Cerebellar cortex (tissue), 1 donor: Measurements from ENCODE around the gene HS6ST3.

Source experiments
- DNase-seq: peaks from one replicate; pipeline ENCODE4 v3.0.0-alpha.2; 2015; ENCODE audit warnings: low spot score

HS6ST3 gene

GRCh38 chr13:96542986-96543385 is 453.1 kb downstream of the HS6ST3 start:
- DNase-seq, result no peak

DNA sequence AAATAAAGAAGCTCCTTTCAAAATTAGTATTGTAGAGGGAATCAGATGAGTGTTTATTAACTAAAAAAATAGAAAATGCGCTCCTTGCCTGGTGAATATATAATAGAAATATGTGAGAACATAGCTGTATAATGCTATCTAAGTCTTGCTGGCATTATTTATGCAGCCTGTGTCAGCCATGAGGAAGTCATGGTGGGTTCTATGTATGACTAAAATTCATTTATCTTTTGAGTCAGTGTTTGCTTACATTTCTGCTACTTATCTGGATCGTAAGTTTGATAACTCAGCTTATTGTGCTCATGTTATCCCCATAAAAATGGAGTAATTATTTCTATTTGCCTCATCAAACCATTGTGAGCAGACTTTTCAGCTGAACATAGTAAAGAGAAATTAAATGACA is 455.1 kb downstream of the HS6ST3 start:
- no peak for DNase-seq

- DNase-seq, result no peak
Observed at GRCh38 chr13:96546463-96546862, 456.6 kb downstream of the HS6ST3 start.

- DNase-seq, result no peak
Observed at GRCh38 chr13:96551546-96551945, 461.6 kb downstream of the HS6ST3 start.

DNA sequence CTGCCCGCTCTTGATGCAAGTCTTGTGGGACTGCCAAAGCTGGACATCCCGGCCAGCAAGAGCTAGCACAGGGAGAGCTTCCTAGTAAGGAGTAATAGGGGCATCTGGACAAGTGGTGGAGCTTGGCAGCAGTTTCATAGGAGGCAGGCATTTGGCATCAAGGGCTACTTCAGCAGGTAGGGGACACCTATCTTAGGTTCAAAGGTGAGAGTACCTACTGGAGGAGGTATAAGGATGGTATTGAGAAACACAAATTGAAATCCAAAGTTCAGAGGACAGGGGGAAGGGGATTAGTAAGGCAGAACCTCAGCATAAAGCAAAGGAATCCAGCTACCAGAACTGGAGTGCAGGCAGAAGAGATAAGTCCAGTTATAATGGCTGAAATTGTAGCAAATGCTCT is 462.7 kb downstream of the HS6ST3 start:
- DNase-seq, result no peak

DNA sequence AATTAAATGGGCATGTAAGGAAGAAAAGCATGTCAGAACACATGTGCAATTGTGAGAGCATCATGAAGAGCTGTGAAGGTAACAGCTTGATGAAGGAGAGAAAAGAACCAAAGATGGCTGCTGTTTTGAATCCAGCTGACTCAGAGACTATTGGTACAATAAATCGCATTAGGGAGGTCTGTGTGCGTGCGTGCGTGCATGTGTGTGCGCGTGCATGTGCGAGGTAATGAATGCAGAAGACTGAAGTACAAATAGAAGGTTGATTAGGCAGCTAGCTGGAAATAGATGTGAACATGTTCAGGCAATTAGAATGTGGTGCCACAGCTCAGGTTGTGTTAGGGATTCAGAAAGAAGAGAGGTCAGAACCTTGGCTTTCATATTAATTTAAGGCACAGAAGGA is 463.9 kb downstream of the HS6ST3 start:
- DNase-seq, result no peak

GRCh38 chr13:96573563-96573962 is 483.7 kb downstream of the HS6ST3 start:
- no peak for DNase-seq

DNA sequence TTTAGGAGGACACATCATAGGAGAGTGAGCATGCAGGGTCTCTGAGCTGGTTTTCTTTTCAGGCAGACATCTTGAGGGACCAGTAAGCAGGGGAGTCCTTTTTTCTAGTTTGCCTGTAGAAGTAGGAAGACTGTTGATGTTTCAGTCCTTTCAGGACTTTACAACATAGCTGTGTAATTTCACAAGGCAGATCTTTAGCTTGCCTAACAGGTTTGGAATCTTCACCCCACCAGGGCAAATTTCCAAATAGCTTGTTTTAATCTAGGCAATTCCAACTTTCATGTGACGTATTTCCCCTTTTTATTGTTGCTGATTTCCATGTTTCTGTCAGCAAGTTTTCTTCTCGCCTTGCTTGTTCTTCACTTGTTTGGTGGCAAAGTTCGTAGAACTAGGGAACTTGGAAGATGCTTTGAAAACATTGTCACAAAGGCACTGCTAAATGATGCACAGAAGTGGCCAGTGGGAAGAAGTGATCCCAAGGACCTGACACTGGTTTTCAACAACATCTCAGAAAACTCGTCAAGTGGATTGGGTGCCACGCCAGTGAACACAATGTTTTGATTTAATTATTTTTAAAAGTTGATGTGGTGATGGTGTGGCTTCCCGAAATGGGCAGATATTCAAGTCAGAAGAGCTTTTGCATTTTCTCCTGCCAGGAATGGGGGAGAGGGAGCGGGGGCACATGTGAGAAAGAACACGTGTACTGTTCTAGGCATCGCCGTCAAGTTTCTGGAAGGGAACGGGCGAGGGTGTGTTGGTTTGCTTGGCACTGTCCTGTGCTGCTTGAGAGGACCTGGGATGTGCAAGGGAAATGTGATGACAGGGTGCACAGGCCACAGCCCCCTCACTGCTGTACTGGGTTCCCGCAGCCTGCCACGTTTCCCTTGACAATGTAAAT is 485.8 kb downstream of the HS6ST3 start:
- no peak for DNase-seq

DNA sequence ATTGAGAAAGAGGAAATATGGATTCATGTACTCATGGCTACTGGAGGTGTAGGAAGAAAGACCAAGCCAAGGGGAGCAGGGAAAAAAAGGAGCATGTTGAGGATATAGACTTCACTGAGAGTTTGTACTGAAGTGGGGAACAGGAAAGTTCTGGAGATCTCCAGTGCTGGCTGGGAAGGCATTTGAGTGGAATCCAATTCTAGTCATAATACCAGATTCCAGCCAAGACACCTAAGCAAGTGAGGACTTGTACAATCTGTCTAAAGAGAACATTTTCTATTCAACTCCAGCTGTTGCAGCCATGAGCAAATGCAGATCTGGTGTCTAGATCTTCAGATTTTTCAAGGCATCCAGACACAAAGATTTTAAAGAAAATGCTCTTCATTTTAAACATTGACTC is 491.8 kb downstream of the HS6ST3 start:
- no peak for DNase-seq

GRCh38 chr13:96615252-96615651 is 525.3 kb downstream of the HS6ST3 start:
- DNase-seq, result no peak

DNA sequence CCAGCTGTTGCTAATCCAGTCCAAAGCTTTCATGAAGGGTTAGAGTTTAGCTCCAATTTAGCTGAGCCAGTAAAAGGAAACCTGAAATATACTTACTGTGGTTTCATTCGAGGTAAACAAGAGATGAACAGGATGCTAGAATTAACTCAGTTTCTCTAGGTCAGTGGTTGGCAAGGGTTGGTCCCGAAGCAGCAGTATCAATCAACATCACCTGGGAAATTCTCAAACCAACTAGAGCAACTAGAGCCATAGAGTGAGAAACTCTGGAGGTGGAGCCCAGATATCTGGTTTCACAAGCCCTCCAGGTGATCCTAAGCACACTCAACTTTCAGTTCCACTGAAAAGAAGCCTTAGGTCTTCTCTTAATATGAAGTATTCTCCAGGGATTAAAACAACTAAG is 527.6 kb downstream of the HS6ST3 start:
- DNase-seq, result no peak

DNA sequence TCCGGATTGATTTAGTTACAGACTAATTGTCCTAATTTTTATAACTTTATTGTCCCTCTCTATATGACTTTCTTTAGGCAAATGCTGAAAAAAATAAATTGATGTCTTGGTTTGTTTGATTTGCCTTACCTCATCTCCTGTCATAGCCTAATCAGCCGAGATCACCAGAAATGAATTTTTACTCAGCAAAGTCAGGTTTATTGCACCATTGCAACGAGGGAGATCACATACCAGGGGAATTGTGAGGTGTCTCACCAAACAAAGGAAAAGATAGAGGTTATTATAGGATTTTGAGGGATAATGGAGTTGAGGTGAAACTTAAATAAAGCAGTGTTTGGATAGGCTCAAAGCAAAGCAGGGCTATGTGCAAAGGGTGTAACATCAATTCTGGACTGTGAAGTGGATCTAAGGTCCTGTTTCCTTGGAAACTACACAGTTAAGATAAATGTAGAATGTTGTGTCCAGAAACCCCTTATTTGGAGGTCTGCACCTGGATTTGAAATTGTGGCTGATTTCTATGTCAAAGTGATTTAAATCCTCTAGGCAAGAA is 531.8 kb downstream of the HS6ST3 start:
- DNase-seq, result no peak

GRCh38 chr13:96629331-96629730 is 539.4 kb downstream of the HS6ST3 start:
- no peak for DNase-seq

- no peak for DNase-seq
Observed at GRCh38 chr13:96632536-96633320, 542.8 kb downstream of the HS6ST3 start.

GRCh38 chr13:96636001-96636709 is 546.2 kb downstream of the HS6ST3 start:
- DNase-seq, result no peak

- no peak for DNase-seq
Observed at GRCh38 chr13:96637039-96637438, 547.1 kb downstream of the HS6ST3 start.

- no peak for DNase-seq
Observed at GRCh38 chr13:96646101-96646500, 556.2 kb downstream of the HS6ST3 start.

DNA sequence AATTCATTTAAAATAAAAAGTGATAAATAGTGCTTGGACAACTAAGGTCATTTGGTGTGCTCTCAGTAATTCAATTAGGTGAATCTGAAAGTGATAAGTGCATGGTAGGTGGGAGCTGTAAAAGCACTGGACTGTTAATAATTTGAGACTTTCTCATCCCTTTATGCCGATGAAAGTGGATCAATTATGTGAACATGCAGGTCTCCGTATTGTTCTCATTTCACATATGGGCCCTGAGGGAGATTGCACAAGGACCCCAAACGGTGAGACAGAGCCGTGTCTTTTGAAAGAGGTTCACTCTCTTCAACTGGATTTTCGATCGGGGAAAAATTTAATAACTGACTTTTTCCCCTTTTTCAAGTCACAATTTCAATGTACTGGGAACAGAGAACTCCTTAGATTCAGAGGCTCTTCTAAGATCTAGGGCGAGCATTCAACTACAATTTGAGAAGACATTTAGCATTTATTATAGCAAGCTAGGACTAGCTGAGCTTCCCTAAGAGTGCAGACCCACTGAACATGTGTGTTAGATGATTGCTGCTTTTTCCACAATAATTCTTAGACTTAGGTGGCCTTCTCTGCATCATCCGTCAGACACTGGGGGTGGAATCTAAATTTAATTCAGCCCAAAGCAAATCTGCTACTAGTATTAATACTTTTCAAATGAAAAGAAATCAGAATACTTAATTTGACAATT is 556.8 kb downstream of the HS6ST3 start:
- no peak for DNase-seq

DNA sequence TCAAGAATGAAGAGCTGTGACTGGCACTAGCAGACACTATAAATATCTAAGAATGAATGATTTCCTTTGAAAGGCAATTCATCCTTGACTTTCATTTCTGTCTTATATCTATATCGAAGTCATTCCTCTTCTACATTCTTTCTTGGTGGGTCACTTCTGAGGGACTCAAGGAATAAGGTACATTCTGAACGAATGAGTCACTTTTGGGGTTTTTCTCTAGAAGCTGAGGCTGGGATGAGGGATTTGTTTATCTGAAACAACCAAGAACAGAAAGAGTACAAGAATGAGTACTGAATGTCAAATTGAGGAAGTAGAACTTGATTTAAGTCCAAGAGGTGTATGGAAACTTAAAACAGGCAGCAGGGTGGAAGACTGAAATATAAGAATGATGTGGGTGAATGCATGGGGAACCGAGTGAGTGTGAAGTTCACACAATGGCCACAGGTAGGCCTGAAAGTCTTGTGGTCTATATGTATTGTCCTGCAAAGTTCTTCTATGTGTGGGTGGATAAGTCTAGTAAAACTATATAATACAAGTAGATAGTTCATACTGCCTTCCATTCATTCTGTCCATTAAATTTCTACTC is 560.5 kb downstream of the HS6ST3 start:
- DNase-seq, result no peak

- DNase-seq, result no peak
Observed at GRCh38 chr13:96651598-96651997, 561.7 kb downstream of the HS6ST3 start.

GRCh38 chr13:96652506-96652905 is 562.6 kb downstream of the HS6ST3 start:
- DNase-seq, result no peak
